HL-60/S4 treated with phorbol 12-myristate 13-acetate at 8.2 ng/mL for 4 days and 3 days (cell line): ENCODE data around the gene MUC20.

Experiments
- in situ Hi-C: fragments of 300-500 bp; cut with MboI; formaldehyde crosslinking; loops from 2 replicates; pipeline ENCODE4 v1.15.0; 2022; ENCODE audit warnings: low sequenced_read_pairs

The MUC20 gene

GRCh38 chr3:195752546-195753331, 32.0 kb downstream of the MUC20 start:
- in situ Hi-C loops = no loop called here

- in situ Hi-C loops = no loop called here
Observed at GRCh38 chr3:195753581-195753980, 32.8 kb downstream of the MUC20 start.

- in situ Hi-C loops = no loop called here
Observed at GRCh38 chr3:195754141-195754540, 33.4 kb downstream of the MUC20 start.

- in situ Hi-C loops = no loop called here
Observed at GRCh38 chr3:195754906-195755305, 34.1 kb downstream of the MUC20 start.

- in situ Hi-C loops = no loop called here
Observed at GRCh38 chr3:195755391-195755790, 34.6 kb downstream of the MUC20 start.

- in situ Hi-C loops = no loop called here
Observed at GRCh38 chr3:195755791-195756676, 35.3 kb downstream of the MUC20 start.

GRCh38 chr3:195757438-195757770, 36.6 kb downstream of the MUC20 start:
- in situ Hi-C loops = no loop called here

GRCh38 chr3:195757827-195758226, 37.0 kb downstream of the MUC20 start:
- in situ Hi-C loops = no loop called here

GRCh38 chr3:195758721-195759353, 38.1 kb downstream of the MUC20 start:
- in situ Hi-C loops = no loop called here

GRCh38 chr3:195760345-195761122, 39.8 kb downstream of the MUC20 start:
- in situ Hi-C loops = no loop called here

- in situ Hi-C loops = no loop called here
Observed at GRCh38 chr3:195761123-195761566, 40.4 kb downstream of the MUC20 start.

GRCh38 chr3:195761567-195762248, 40.9 kb downstream of the MUC20 start:
- in situ Hi-C loops = no loop called here

- in situ Hi-C loops = no loop called here
Observed at GRCh38 chr3:195762249-195762585, 41.4 kb downstream of the MUC20 start.

- in situ Hi-C loops = no loop called here
Observed at GRCh38 chr3:195762611-195763010, 41.8 kb downstream of the MUC20 start.

GRCh38 chr3:195763076-195763830, 42.5 kb downstream of the MUC20 start:
- in situ Hi-C loops = no loop called here

- in situ Hi-C loops = no loop called here
Observed at GRCh38 chr3:195763843-195764825, 43.4 kb downstream of the MUC20 start.

GRCh38 chr3:195764961-195765706, 44.4 kb downstream of the MUC20 start:
- in situ Hi-C loops = no loop called here

- in situ Hi-C loops = no loop called here
Observed at GRCh38 chr3:195766671-195767070, 45.9 kb downstream of the MUC20 start.
